Lung (tissue), 12 donors: ENCODE data around the gene CAMK2G. TPM values are rescaled to one million over a fixed set of nuclear protein-coding genes. Genes with fewer than 3 reads are reported as not detected.
A peak's percentile ranks its signal among the peaks of the same experiment; 100 is the strongest.

Experiments used
- ATAC-seq: fragments of 200-7000 bp; cut with Tn5 transposase; one replicate; pipeline ENCODE4 v1.9.1; 2020; ENCODE audit warnings: moderate number of reproducible peaks; ENCODE audit not compliant: insufficient read depth, low FRiP score
- DNase-seq, 3 donors: peaks; one replicate each; pipeline ENCODE4 v3.0.0-alpha.2; 2013 to 2017
- H3K27ac ChIP-seq, 2 donors: one replicate each; pipeline ENCODE4 v1.5.1; 2013; ENCODE audit warnings: mild to moderate bottlenecking in 2 of 2, moderate library complexity in 2 of 2, control low read depth in 1 of 2, inconsistent platforms in 1 of 2, low read depth in 1 of 2, low read length in 1 of 2
- H3K27me3 ChIP-seq, 3 donors: one replicate each; pipeline ENCODE4 v1.5.1; 2013; ENCODE audit warnings: low read length in 2 of 3; ENCODE audit not compliant: control insufficient read depth in 3 of 3, insufficient read depth in 3 of 3
- H3K36me3 ChIP-seq, 4 donors: one replicate each; pipeline ENCODE4 v1.5.1; 2013; ENCODE audit warnings: low read length in 4 of 4, mild to moderate bottlenecking in 1 of 4, moderate library complexity in 1 of 4; ENCODE audit not compliant: control insufficient read depth in 4 of 4, insufficient read depth in 4 of 4
- H3K4me1 ChIP-seq, 5 donors: one replicate each; pipeline ENCODE4 v1.5.1; 2013; ENCODE audit warnings: low read length in 5 of 5, mild to moderate bottlenecking in 2 of 5, moderate library complexity in 1 of 5; ENCODE audit not compliant: control insufficient read depth in 5 of 5, insufficient read depth in 5 of 5
- H3K4me3 ChIP-seq: one replicate; pipeline ENCODE4 v1.5.1; 2013; ENCODE audit warnings: mild to moderate bottlenecking, control low read depth, moderate library complexity
- H3K9ac ChIP-seq, 2 donors: one replicate each; pipeline ENCODE4 v1.5.1; 2013; ENCODE audit warnings: low read length in 2 of 2, control low read depth in 1 of 2; ENCODE audit not compliant: insufficient read depth in 1 of 2
- H3K9me3 ChIP-seq, 4 donors: one replicate each; pipeline ENCODE4 v1.5.1; 2013; ENCODE audit warnings: low read length in 3 of 4, mild to moderate bottlenecking in 1 of 4, moderate library complexity in 1 of 4; ENCODE audit not compliant: control insufficient read depth in 4 of 4, insufficient read depth in 3 of 4
- WGBS, 2 donors: extraction: QIAGEN DNeasy Blood & Tissue Kit; methylation state at CpG; one replicate each; pipeline ENCODE4 v1.1.7; 2013; 5-methylcytosine and 5-hydroxymethylcytosine counted together
- polyA plus RNA-seq, 2 donors: library from polyadenylated mRNA; stranded (reverse); fragments of 200-250 nt; gene quantifications; one replicate each; pipeline ENCODE4 v1.2.1, GENCODE V29; 2013
- total RNA-seq, 2 donors: library from RNA; depleted of rRNA in 1 of 2; stranded (reverse); fragments of >200 nt in 1 of 2; gene quantifications; one replicate each; pipeline ENCODE4 v1.2.1, GENCODE V29; 2014 to 2021
- TF ChIP-seq, protein P1 (sequence below): IDR thresholded peaks from 2 replicates; pipeline ENCODE4 v1.5.1; 2012; ENCODE audit warnings: mild to moderate bottlenecking; ENCODE audit errors: control extremely low read depth, extremely low read depth
- donor health status: control.
- donor health status: control.
- donor health status: Bipolar disorder and iron deficiency.
- donor health status: healthy.
- donor health status: DM: yes; HTN: yes; CAD: no.

Gene CAMK2G
- total and polyA plus RNA-seq, 4 donors: 15.8 to 41.1 (median 29.0) TPM

DNA sequence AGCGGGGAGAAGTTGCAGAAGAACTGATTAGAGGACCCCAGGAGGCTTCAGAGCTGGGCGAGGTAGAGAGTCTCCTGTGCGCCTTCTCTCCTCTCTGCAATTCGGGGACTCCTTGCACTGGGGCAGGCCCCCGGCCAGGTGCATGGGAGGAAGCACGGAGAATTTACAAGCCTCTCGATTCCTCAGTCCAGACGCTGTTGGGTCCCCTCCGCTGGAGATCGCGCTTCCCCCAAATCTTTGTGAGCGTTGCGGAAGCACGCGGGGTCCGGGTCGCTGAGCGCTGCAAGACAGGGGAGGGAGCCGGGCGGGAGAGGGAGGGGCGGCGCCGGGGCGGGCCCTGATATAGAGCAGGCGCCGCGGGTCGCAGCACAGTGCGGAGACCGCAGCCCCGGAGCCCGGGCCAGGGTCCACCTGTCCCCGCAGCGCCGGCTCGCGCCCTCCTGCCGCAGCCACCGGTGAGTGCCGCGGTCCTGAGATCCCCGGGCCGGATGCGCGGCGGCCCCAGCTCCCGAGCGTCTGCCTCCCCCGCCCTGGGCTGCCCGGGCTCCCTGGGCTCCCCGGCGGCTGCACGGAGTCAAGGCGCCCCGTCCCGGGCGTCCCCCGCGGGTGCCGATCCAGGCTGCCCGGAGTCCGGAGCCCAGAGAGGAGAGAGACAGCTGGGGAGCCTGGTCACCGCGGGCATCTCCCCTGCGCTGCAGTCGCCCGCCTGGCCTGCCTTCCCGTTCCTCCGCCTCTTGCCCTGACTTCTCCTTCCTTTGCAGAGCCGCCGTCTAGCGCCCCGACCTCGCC, 36.6 kb upstream of the CAMK2G start, which contains the start of gene PLAU:
TSS of gene PLAU (plus strand) at position 369 of the 789 bp plus-strand sequence. CDS start 424 bp downstream, outside the sequence.
- peak within 1 kb of the TSS; percentile 59 for H3K4me3 ChIP-seq
- peak; percentile 42 to 52 (median 52) for DNase-seq
- 1 to 2% methylated on average over 41 to 74 of the region's 74 CpGs for WGBS, 2 donors
- H3K9ac ChIP-seq: no peak within 1 kb of the TSS
- H3K4me1 ChIP-seq: peaks cover 0 to 25% (median 9%) of the 10 kb centered on the region in 5 donors
- peaks cover 0 to 6% (median 0%) of the 10 kb centered on the region in 4 donors for H3K36me3 ChIP-seq
- H3K9me3 ChIP-seq: no peaks in the 10 kb centered on the region
- TF ChIP-seq, protein P1, sequence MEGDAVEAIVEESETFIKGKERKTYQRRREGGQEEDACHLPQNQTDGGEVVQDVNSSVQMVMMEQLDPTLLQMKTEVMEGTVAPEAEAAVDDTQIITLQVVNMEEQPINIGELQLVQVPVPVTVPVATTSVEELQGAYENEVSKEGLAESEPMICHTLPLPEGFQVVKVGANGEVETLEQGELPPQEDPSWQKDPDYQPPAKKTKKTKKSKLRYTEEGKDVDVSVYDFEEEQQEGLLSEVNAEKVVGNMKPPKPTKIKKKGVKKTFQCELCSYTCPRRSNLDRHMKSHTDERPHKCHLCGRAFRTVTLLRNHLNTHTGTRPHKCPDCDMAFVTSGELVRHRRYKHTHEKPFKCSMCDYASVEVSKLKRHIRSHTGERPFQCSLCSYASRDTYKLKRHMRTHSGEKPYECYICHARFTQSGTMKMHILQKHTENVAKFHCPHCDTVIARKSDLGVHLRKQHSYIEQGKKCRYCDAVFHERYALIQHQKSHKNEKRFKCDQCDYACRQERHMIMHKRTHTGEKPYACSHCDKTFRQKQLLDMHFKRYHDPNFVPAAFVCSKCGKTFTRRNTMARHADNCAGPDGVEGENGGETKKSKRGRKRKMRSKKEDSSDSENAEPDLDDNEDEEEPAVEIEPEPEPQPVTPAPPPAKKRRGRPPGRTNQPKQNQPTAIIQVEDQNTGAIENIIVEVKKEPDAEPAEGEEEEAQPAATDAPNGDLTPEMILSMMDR: no peak
- H3K27me3 ChIP-seq: peaks cover 0 to 25% (median 17%) of the 10 kb centered on the region in 3 donors
- peak; percentile 3 for ATAC-seq
- peak within 1 kb of the TSS; percentile 59 to 68 for H3K27ac ChIP-seq

DNA sequence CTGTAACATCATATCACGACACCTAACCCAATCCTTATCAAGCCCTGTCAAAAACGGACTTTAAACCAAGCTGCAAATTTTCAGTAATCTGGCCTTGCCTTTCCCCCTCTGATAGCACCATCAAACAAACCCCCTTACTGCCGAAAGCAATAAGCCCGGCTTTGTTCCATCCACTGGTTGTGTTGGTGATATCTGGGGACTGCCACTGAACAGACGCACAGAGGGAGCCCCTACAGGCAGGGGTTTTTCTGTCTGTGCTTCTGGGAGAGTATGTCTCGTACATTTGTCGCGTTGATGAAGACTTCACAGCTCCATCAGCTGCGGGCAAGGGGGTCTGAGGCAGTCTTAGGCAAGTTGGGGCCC, 36.0 kb upstream of the CAMK2G start:
- H3K4me1 ChIP-seq: peaks cover 0 to 25% (median 9%) of the 10 kb centered on the region in 5 donors
- TF ChIP-seq, protein P1: no peak
- ATAC-seq (no peak), DNase-seq (peak in 1 of 3 donors; percentile 33)
- peak overlapping the region; percentile 59 for H3K4me3 ChIP-seq
- peaks cover 0 to 25% (median 17%) of the 10 kb centered on the region in 3 donors for H3K27me3 ChIP-seq
- WGBS, 2 donors: 28 to 46% methylated on average over 9 of the region's 9 CpGs
- H3K36me3 ChIP-seq: peaks cover 0 to 5% (median 0%) of the 10 kb centered on the region in 4 donors
- no peaks in the 10 kb centered on the region for H3K9me3 ChIP-seq
- no peak overlapping the region for H3K9ac ChIP-seq
- H3K27ac ChIP-seq: peak overlapping the region; percentile 59 to 68

DNA sequence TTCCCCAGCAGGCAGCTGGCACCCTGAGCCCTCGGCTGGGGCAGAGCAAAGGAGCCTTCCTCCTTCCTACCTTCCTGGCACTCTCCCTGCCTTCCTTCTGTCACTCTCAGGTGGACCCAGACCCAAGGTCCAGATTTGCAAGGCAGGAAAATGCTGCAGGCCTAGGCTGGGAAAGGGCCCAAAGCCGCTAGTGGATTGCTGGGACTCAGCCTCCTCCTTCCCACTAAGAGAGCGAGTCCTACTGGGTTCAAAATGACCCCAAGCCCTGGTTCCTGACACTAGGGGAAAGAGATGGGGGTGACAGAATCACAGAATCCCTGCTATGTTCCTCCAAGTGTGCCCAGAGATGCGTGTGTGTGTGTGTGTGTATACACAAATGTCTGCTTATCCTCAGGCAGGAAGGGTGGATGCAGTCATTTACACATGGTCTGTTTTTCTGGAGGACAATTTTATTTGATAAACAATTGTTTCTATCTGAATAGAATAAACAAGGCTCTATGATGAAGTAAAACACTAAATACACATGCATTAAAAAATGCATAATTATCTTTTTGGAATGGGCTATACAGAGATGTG, 35.3 kb upstream of the CAMK2G start:
- no peak overlapping the region for H3K4me3 ChIP-seq
- no peak overlapping the region for H3K9ac ChIP-seq
- no peaks in the 10 kb centered on the region for H3K9me3 ChIP-seq
- DNase-seq: no peak
- TF ChIP-seq, protein P1: no peak
- no peak for ATAC-seq
- H3K4me1 ChIP-seq: peaks cover 0 to 25% (median 9%) of the 10 kb centered on the region in 5 donors
- H3K36me3 ChIP-seq: peaks cover 0 to 3% (median 0%) of the 10 kb centered on the region in 4 donors
- WGBS, 2 donors: 65 to 67% methylated on average over 4 of the region's 4 CpGs
- peak overlapping the region; percentile 21 to 87 for H3K27ac ChIP-seq
- H3K27me3 ChIP-seq: peaks cover 0 to 25% (median 17%) of the 10 kb centered on the region in 3 donors
